ENCODE data around the gene MARK1.

MARK1 gene

GRCh38 chr1:220655509-220655908 is 127.6 kb downstream of the MARK1 start:
- TF ChIP-seq FOXM1 (IDR thresholded peaks at IDR 0.05; ENCODE audit: borderline replicate concordance, low read depth) (no peak), CREB1 (IDR thresholded peaks at IDR 0.05; ENCODE audit: low read depth) (no peak), MAX (IDR thresholded peaks at IDR 0.05) (no peak), REST (IDR thresholded peaks at IDR 0.05; ENCODE audit: low read depth) (no peak), CEBPB (IDR thresholded peaks at IDR 0.05) (no peak), EGR1 (IDR thresholded peaks at IDR 0.05) (no peak)

GRCh38 chr1:220655961-220656740 is 128.2 kb downstream of the MARK1 start:
- no peak for TF ChIP-seq ZBTB7A (IDR thresholded peaks at IDR 0.05; ENCODE audit: low read depth)
- TF ChIP-seq CREB1 (IDR thresholded peaks at IDR 0.05; ENCODE audit: low read depth): no peak
- no peak for TF ChIP-seq NFIC (IDR thresholded peaks at IDR 0.05)
- no peak for TF ChIP-seq REST (IDR thresholded peaks at IDR 0.05; ENCODE audit: low read depth)
- no peak for TF ChIP-seq CEBPB (IDR thresholded peaks at IDR 0.05)
- TF ChIP-seq MAX (IDR thresholded peaks at IDR 0.05): no peak
- no peak for TF ChIP-seq RAD21 (IDR thresholded peaks at IDR 0.05; ENCODE audit: low read depth)
- TF ChIP-seq EGR1 (IDR thresholded peaks at IDR 0.05): no peak
- TF ChIP-seq FOXM1 (IDR thresholded peaks at IDR 0.05; ENCODE audit: borderline replicate concordance, low read depth): no peak
- TF ChIP-seq YY1 (IDR thresholded peaks at IDR 0.05; ENCODE audit: low read depth): no peak
- no peak for TF ChIP-seq TEAD4 (IDR thresholded peaks at IDR 0.05)
- TF ChIP-seq EP300 (IDR thresholded peaks at IDR 0.05; ENCODE audit: borderline replicate concordance): no peak
- TF ChIP-seq TAF1 (IDR thresholded peaks at IDR 0.05; ENCODE audit: low read depth): no peak
- no peak for TF ChIP-seq TCF12 (IDR thresholded peaks at IDR 0.05; ENCODE audit: low read depth)

- no peak for TF ChIP-seq USF1 (IDR thresholded peaks at IDR 0.05)
- no peak for TF ChIP-seq EGR1 (IDR thresholded peaks at IDR 0.05)
- TF ChIP-seq EP300 (IDR thresholded peaks at IDR 0.05; ENCODE audit: borderline replicate concordance): no peak
- TF ChIP-seq ZBTB7A (IDR thresholded peaks at IDR 0.05; ENCODE audit: low read depth): no peak
- no peak for TF ChIP-seq TCF12 (IDR thresholded peaks at IDR 0.05; ENCODE audit: low read depth)
- TF ChIP-seq RAD21 (IDR thresholded peaks at IDR 0.05; ENCODE audit: low read depth): no peak
- no peak for TF ChIP-seq MAX (IDR thresholded peaks at IDR 0.05)
- no peak for TF ChIP-seq REST (IDR thresholded peaks at IDR 0.05; ENCODE audit: low read depth)
- TF ChIP-seq CEBPB (IDR thresholded peaks at IDR 0.05): no peak
- TF ChIP-seq TAF1 (IDR thresholded peaks at IDR 0.05; ENCODE audit: low read depth): no peak
- no peak for TF ChIP-seq CREB1 (IDR thresholded peaks at IDR 0.05; ENCODE audit: low read depth)
- no peak for TF ChIP-seq TEAD4 (IDR thresholded peaks at IDR 0.05)
These were observed 138.4 kb downstream of the MARK1 start for GRCh38 chr1:220666349-220666748.

- TF ChIP-seq CREB1 (IDR thresholded peaks at IDR 0.05; ENCODE audit: low read depth): no peak
These were observed 141.1 kb downstream of the MARK1 start for GRCh38 chr1:220669005-220669404.

- no peak for TF ChIP-seq TEAD4 (IDR thresholded peaks at IDR 0.05)
- TF ChIP-seq TCF12 (IDR thresholded peaks at IDR 0.05; ENCODE audit: low read depth): no peak
- TF ChIP-seq NFIC (IDR thresholded peaks at IDR 0.05): no peak
- TF ChIP-seq CEBPB (IDR thresholded peaks at IDR 0.05): no peak
- no peak for TF ChIP-seq USF1 (IDR thresholded peaks at IDR 0.05)
- no peak for TF ChIP-seq REST (IDR thresholded peaks at IDR 0.05; ENCODE audit: low read depth)
- TF ChIP-seq YY1 (IDR thresholded peaks at IDR 0.05; ENCODE audit: low read depth): no peak
- TF ChIP-seq RAD21 (IDR thresholded peaks at IDR 0.05; ENCODE audit: low read depth): no peak
- no peak for TF ChIP-seq FOXM1 (IDR thresholded peaks at IDR 0.05; ENCODE audit: borderline replicate concordance, low read depth)
- TF ChIP-seq EP300 (IDR thresholded peaks at IDR 0.05; ENCODE audit: borderline replicate concordance): no peak
These were observed 142.4 kb downstream of the MARK1 start for GRCh38 chr1:220670365-220670764.

All from Ishikawa (cell line).